ENCODE measurements around the gene ARL13B.
A peak's percentile ranks its signal among the peaks of the same experiment; 100 is the strongest.
"Not testable (repeated sequence)": the region's sequence is repeated elsewhere in the genome, so short reads cannot be mapped to it uniquely, and the experiment has no call there.

The ARL13B gene

GRCh38 chr3:94001191-94001590, 21.2 kb downstream of the ARL13B start:
- DNase-seq = no peak

GRCh38 chr3:94001827-94002495, 22.0 kb downstream of the ARL13B start:
- DNase-seq = no peak

- no peak for DNase-seq
These were observed 24.5 kb downstream of the ARL13B start for GRCh38 chr3:94004301-94004910.

GRCh38 chr3:94008253-94008652, 28.3 kb downstream of the ARL13B start:
- DNase-seq = no peak

- no peak for DNase-seq
These were observed 29.7 kb downstream of the ARL13B start for GRCh38 chr3:94009608-94010007.

- DNase-seq = no peak
These were observed 31.3 kb downstream of the ARL13B start for GRCh38 chr3:94011233-94011711.

GRCh38 chr3:94012185-94012584, 32.2 kb downstream of the ARL13B start:
- DNase-seq = no peak

- DNase-seq = no peak
These were observed 35.1 kb downstream of the ARL13B start for GRCh38 chr3:94015025-94015424.

GRCh38 chr3:94019659-94020058, 39.7 kb downstream of the ARL13B start:
- DNase-seq = no peak

- DNase-seq = no peak
These were observed 40.3 kb downstream of the ARL13B start for GRCh38 chr3:94020293-94020692.

GRCh38 chr3:94024385-94024784, 44.4 kb downstream of the ARL13B start:
- no peak for DNase-seq

- DNase-seq = no peak
These were observed 46.7 kb downstream of the ARL13B start for GRCh38 chr3:94026623-94027022.

- no peak for DNase-seq
These were observed 48.3 kb downstream of the ARL13B start, which contains the start of gene STX19 for GRCh38 chr3:94028093-94028837. Gene STX19 (minus strand): TSS chr3:94028597. CDS start chr3:94015269, 13,328 bp downstream.

- DNase-seq = no peak
These were observed 57.1 kb downstream of the ARL13B start for GRCh38 chr3:94036909-94037507.

GRCh38 chr3:94043285-94043684, 63.3 kb downstream of the ARL13B start:
- DNase-seq = no peak

- DNase-seq = not testable (repeated sequence)
These were observed 64.4 kb downstream of the ARL13B start for GRCh38 chr3:94044100-94044936.

GRCh38 chr3:94046533-94046932, 66.6 kb downstream of the ARL13B start:
- no peak for DNase-seq

- DNase-seq = no peak
These were observed 69.3 kb downstream of the ARL13B start for GRCh38 chr3:94049267-94049666.

- DNase-seq = no peak
These were observed 70.6 kb downstream of the ARL13B start for GRCh38 chr3:94050546-94050945.

- DNase-seq = no peak
These were observed 81.3 kb downstream of the ARL13B start for GRCh38 chr3:94061297-94061696.

- DNase-seq = peak; percentile 78
These were observed 82.8 kb downstream of the ARL13B start, which contains the start of the genes DHFR2 and NSUN3 for GRCh38 chr3:94062513-94063404. Gene DHFR2 (minus strand): TSS chr3:94062916. CDS start chr3:94061511, 1,405 bp downstream. Gene NSUN3 (plus strand): TSS chr3:94063061. CDS start chr3:94063127, 66 bp downstream.
